ENCODE measurements around the gene TRIM46.
A peak's percentile ranks its signal among the peaks of the same experiment; 100 is the strongest.
"Not testable (repeated sequence)": the region's sequence is repeated elsewhere in the genome, so short reads cannot be mapped to it uniquely, and the experiment has no call there.

The TRIM46 gene

GRCh38 chr1:155187456-155187891 lies 13.8 kb downstream of the TRIM46 start:
- DNase-seq (ENCODE audit: low spot score), result no peak

- DNase-seq (ENCODE audit: low spot score), result no peak
Measured at GRCh38 chr1:155188268-155188667, 14.6 kb downstream of the TRIM46 start.

- not testable (repeated sequence) for DNase-seq (ENCODE audit: low spot score)
Measured at GRCh38 chr1:155189926-155190325, 16.3 kb downstream of the TRIM46 start.

GRCh38 chr1:155191904-155192303 lies 18.3 kb downstream of the TRIM46 start:
- no peak for DNase-seq (ENCODE audit: low spot score)

GRCh38 chr1:155192346-155193274 lies 19.0 kb downstream of the TRIM46 start:
- no peak for DNase-seq (ENCODE audit: low spot score)

- DNase-seq (ENCODE audit: low spot score), result peak; percentile 93
Measured at GRCh38 chr1:155193275-155193990, 19.8 kb downstream of the TRIM46 start.

- not testable (repeated sequence) for DNase-seq (ENCODE audit: low spot score)
Measured at GRCh38 chr1:155193991-155194240, 20.3 kb downstream of the TRIM46 start.

GRCh38 chr1:155195201-155196102 lies 21.8 kb downstream of the TRIM46 start:
- peak; percentile 42 for DNase-seq (ENCODE audit: low spot score)

- DNase-seq (ENCODE audit: low spot score), result no peak
Measured at GRCh38 chr1:155196103-155196892, 22.6 kb downstream of the TRIM46 start.

GRCh38 chr1:155196893-155197638 lies 23.4 kb downstream of the TRIM46 start:
- no peak for DNase-seq (ENCODE audit: low spot score)

GRCh38 chr1:155197901-155198546 lies 24.4 kb downstream of the TRIM46 start:
- no peak for DNase-seq (ENCODE audit: low spot score)

GRCh38 chr1:155198547-155198906 lies 24.9 kb downstream of the TRIM46 start:
- no peak for DNase-seq (ENCODE audit: low spot score)

- no peak for DNase-seq (ENCODE audit: low spot score)
Measured at GRCh38 chr1:155199792-155200191, 26.1 kb downstream of the TRIM46 start.

GRCh38 chr1:155200920-155201319 lies 27.3 kb downstream of the TRIM46 start:
- no peak for DNase-seq (ENCODE audit: low spot score)

GRCh38 chr1:155202198-155202597 lies 28.5 kb downstream of the TRIM46 start:
- no peak for DNase-seq (ENCODE audit: low spot score)

GRCh38 chr1:155202731-155203515 lies 29.3 kb downstream of the TRIM46 start:
- no peak for DNase-seq (ENCODE audit: low spot score)

GRCh38 chr1:155205035-155205434 lies 31.4 kb downstream of the TRIM46 start:
- DNase-seq (ENCODE audit: low spot score), result no peak

- DNase-seq (ENCODE audit: low spot score), result no peak
Measured at GRCh38 chr1:155205969-155206593, 32.4 kb downstream of the TRIM46 start.
